Lower leg skin (tissue), 4 donors: ENCODE data around the gene UNC13B. TPM values are rescaled to one million over a fixed set of nuclear protein-coding genes. Genes with fewer than 3 reads are reported as not detected.

Experiments
- DNase-seq, 2 donors: peaks; one replicate each; pipeline ENCODE4 v3.0.0-alpha.2; 2019; ENCODE audit warnings: low spot score in 2 of 2
- H3K4me3 ChIP-seq: fragments of 200-600 bp; sonication (generic); 2 replicates; pipeline ENCODE4 v1.5.1; 2017; ENCODE audit warnings: mild to moderate bottlenecking, low read depth; ENCODE audit not compliant: poor library complexity, severe bottlenecking
- POLR2A ChIP-seq, 2 donors: fragments of 450-650 bp; IDR thresholded peaks; one replicate each; pipeline ENCODE4 v1.6.1; 2016 to 2017; ENCODE audit warnings: antibody characterized with exemption in 2 of 2, mild to moderate bottlenecking in 1 of 2, moderate library complexity in 1 of 2
- WGBS, 2 donors: methylation state at CpG; one replicate each; pipeline ENCODE4 v1.1.5; 2018; 5-methylcytosine and 5-hydroxymethylcytosine counted together
- intact Hi-C: fragments of 100-400 bp; cut with DNase I; formaldehyde crosslinking; loops from one replicate; pipeline ENCODE4 v1.15.0; 2023; ENCODE audit warnings: low total_unique reads
- total RNA-seq, 4 donors: library from RNA; depleted of rRNA; stranded (reverse); fragments of >200 nt; gene quantifications; one replicate each; pipeline ENCODE4 v1.1.0, GENCODE V29; 2016
- TF ChIP-seq, protein P1 (sequence below), 3 donors: fragments of 450-650 bp; IDR thresholded peaks; one replicate each; pipeline ENCODE4 v1.5.1; 2016; ENCODE audit warnings: antibody characterized with exemption in 3 of 3, mild to moderate bottlenecking in 3 of 3, moderate library complexity in 2 of 3

UNC13B gene
- total RNA-seq, 4 donors from 2014 or later: 11.9 to 29.0 (median 27.5) TPM

DNA sequence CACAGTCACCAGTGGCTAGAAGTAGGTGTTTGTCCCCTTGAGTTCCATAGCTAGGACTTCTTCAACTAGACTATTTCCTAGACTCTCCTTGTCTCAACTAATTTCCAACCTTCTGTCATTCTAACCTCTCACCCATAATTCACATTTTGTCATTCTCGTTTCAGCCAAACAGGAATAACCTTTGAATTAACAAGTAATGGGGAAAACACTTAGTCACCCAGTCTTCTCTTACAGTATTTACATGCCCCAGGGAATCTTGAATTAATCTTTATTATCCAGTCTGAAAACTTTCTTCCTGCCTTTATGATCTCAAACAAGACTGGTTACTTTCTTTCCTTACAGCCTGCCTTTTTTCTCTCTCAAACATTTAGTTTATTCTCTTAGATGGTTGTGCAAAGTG is 264.8 kb downstream of the UNC13B start:
- TF ChIP-seq POLR2A (IDR thresholded peaks at IDR 0.05): no peak
- TF ChIP-seq, protein P1, sequence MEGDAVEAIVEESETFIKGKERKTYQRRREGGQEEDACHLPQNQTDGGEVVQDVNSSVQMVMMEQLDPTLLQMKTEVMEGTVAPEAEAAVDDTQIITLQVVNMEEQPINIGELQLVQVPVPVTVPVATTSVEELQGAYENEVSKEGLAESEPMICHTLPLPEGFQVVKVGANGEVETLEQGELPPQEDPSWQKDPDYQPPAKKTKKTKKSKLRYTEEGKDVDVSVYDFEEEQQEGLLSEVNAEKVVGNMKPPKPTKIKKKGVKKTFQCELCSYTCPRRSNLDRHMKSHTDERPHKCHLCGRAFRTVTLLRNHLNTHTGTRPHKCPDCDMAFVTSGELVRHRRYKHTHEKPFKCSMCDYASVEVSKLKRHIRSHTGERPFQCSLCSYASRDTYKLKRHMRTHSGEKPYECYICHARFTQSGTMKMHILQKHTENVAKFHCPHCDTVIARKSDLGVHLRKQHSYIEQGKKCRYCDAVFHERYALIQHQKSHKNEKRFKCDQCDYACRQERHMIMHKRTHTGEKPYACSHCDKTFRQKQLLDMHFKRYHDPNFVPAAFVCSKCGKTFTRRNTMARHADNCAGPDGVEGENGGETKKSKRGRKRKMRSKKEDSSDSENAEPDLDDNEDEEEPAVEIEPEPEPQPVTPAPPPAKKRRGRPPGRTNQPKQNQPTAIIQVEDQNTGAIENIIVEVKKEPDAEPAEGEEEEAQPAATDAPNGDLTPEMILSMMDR (IDR thresholded peaks at IDR 0.05): no peak
- H3K4me3 ChIP-seq: no peak overlapping the region
- DNase-seq: no peak
- WGBS, 2 donors: 30 to 41% methylated on average over 1 of the region's 1 CpG
- intact Hi-C loops: no loop called here

- WGBS, 2 donors: 90 to 100% methylated on average over 1 of the region's 1 CpG
Observed at GRCh38 chr9:35431467-35431866, 269.7 kb downstream of the UNC13B start.

DNA sequence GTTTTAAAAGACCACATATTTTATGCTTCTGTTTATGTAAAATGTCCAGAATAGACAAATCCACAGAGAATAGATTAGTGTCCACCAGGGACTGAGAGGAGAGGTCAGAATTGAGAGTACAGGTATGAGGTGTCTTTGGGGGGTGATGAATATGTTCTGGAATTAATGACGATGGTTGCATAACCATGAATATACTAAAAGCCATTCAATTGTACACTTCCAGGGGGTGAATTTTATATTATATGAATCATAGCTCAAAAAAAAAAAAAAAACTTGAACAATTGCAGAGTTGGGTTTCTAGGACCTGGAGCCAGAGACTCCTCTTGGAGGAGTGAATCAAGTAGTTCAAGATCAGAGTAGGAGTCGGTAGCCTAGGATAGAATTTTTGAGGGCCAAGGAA is 270.3 kb downstream of the UNC13B start:
- DNase-seq: no peak
- 92% methylated on average over 2 of the region's 2 CpGs for WGBS, 2 donors

More at GRCh38 chr9:35431467-35431866, 269.7 kb downstream of the UNC13B start:
- no peak overlapping the region for H3K4me3 ChIP-seq
- no peak for DNase-seq
- intact Hi-C loops: no loop called here
- TF ChIP-seq POLR2A (IDR thresholded peaks at IDR 0.05): no peak
- TF ChIP-seq, protein P1 (IDR thresholded peaks at IDR 0.05): no peak

DNA sequence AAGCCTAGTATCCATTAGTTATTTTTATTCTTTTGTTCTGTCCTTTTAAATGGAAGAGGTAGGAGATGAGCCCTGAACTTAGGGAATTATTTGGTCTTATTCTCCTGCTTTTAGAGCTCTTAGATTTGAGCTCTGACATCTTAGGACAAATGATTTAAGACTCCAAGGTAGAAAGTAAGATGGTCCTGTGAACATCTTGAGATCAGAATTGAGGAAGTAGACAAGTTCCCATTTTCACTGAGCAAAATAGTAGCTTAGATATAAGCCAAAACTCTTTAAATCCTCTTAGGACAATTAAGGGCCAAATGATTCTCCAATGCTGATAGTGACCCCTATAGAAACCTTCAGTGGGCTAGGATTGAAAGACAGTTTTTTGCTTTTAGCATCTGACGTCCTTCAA is 275.1 kb downstream of the UNC13B start:
- WGBS, 2 donors: 79 to 81% methylated on average over 1 of the region's 1 CpG
- H3K4me3 ChIP-seq: no peak overlapping the region
- intact Hi-C loops: no loop called here
- no peak for DNase-seq
- TF ChIP-seq, protein P1 (IDR thresholded peaks at IDR 0.05): no peak
- no peak for TF ChIP-seq POLR2A (IDR thresholded peaks at IDR 0.05)

More for the DNA sequence above, 270.3 kb downstream of the UNC13B start:
- intact Hi-C loops: no loop called here
- no peak overlapping the region for H3K4me3 ChIP-seq
- TF ChIP-seq, protein P1 (IDR thresholded peaks at IDR 0.05): no peak
- no peak for TF ChIP-seq POLR2A (IDR thresholded peaks at IDR 0.05)

GRCh38 chr9:35446012-35446411 is 284.2 kb downstream of the UNC13B start:
- no peak for TF ChIP-seq POLR2A (IDR thresholded peaks at IDR 0.05)
- TF ChIP-seq, protein P1 (IDR thresholded peaks at IDR 0.05): no peak
- intact Hi-C loops: no loop called here
- DNase-seq: no peak
- no peak overlapping the region for H3K4me3 ChIP-seq
- 92 to 95% methylated on average over 3 of the region's 3 CpGs for WGBS, 2 donors

- no peak for TF ChIP-seq POLR2A (IDR thresholded peaks at IDR 0.05)
- TF ChIP-seq, protein P1 (IDR thresholded peaks at IDR 0.05): no peak
- no peak overlapping the region for H3K4me3 ChIP-seq
- no peak for DNase-seq
- 71 to 78% methylated on average over 1 of the region's 1 CpG for WGBS, 2 donors
- intact Hi-C loops: no loop called here
Observed at GRCh38 chr9:35448496-35448895, 286.7 kb downstream of the UNC13B start.
